ENCODE results near the gene ROBO1. TPM values are rescaled to one million over a fixed set of nuclear protein-coding genes. Genes with fewer than 3 reads are reported as not detected.
"Not testable (repeated sequence)": the region's sequence is repeated elsewhere in the genome, so short reads cannot be mapped to it uniquely, and the experiment has no call there.

Gene ROBO1
- total RNA-seq, 1 experiment from 2014 or later = 3.2 TPM

DNA sequence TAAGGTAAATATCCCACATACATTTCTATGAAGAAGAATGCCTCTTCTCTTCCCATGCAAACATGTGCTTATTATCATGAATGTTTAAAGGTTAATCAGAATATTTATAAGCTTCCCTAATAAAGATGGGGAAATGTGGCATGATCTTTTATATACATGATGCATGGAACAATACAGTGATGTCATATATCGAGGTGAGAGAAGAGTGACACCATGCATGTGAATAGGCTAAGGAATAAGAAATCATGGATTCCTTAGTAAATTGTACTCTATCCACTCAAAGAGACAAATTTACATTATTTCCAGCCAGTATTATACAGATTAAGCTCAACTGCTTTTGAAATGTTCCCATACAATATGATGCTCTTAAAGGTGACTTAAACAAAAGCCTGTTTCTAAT, 1035.3 kb downstream of the ROBO1 start:
- no peak for DNase-seq (ENCODE audit: extremely low read depth, low read depth)

DNA sequence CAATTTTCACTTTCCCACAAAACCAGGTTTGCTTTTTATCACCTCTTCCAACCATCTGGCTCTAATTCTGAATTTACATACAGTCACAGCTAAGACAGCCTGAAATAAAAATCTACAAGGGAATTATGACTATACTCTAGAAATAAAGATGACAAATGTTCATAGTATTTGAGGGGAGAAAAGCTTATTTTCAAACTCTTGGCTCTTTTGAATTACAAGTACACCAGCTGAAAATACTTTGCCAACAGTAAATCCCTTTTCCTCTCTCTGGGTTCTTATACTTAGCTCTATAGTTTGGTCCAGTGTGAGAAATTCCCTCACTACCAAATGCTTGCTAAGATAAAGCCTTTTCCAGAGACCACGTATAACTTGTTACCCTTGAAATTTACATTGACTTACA, 1037.9 kb downstream of the ROBO1 start:
- DNase-seq (ENCODE audit: extremely low read depth, low read depth) = no peak

- DNase-seq (ENCODE audit: extremely low read depth, low read depth) = no peak
These were observed 1039.2 kb downstream of the ROBO1 start for GRCh38 chr3:78728406-78729145.

GRCh38 chr3:78726545-78726944, 1041.3 kb downstream of the ROBO1 start:
- DNase-seq (ENCODE audit: extremely low read depth, low read depth) = no peak

GRCh38 chr3:78725703-78726246, 1042.0 kb downstream of the ROBO1 start:
- DNase-seq (ENCODE audit: extremely low read depth, low read depth) = no peak

DNA sequence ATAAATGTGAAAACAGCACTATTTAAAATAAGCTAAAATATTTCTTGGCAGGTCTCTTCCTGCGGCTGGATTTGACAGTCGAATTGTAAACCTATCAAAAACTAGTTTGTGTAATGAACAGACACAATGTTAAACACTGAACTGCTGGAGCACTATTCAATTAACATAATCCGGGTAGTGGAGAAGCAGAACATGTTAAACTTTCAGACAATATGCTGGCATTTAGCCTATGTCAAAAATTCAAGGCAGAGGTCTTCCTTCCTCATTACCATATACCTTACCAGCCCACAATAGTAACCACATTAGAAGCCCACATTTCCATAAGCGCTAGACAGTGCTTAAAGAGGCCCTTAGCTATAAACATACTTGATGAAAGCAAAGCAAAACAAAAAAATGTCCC, 1042.9 kb downstream of the ROBO1 start:
- DNase-seq (ENCODE audit: extremely low read depth, low read depth) = no peak

DNA sequence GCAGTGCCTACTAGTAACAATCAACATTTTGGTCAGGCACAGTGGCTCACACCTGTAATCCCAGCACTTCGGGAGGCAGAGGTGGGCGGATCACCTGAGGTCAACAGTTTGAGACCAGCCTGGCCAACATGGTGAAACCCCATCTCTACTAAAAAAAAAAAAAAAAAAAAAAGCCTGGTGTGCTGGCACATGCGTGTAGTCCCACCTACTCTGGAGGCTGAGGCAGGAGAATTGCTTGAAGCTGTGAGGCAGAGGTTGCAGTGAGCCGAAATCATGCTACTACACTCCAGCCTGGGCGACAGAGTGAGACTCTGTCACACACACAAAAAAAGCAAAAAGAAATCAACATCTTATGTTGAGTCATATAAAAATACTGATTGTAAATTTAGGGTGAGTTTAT, 1043.4 kb downstream of the ROBO1 start:
- not testable (repeated sequence) for DNase-seq (ENCODE audit: extremely low read depth, low read depth)

- no peak for DNase-seq (ENCODE audit: extremely low read depth, low read depth)
These were observed 1045.8 kb downstream of the ROBO1 start for GRCh38 chr3:78721771-78722543.

DNA sequence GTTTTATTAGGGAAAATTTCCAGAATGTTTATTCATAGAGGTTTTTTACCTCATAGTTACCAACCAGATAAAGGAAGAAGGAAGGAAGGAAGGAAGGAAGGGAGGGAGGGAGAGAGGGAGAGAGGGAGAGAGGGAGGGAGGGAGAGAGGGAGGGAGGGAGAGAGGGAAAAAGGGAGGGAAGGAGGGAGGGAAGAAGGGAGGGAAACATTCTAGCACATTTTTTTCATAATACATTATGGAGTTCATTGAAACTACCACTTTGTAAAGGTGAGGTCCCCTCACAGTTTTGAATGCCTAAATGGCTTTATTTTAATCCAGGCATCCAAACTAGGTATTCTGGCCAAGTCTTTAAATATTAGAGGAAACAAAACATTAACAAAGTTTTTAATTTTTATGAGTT, 1049.1 kb downstream of the ROBO1 start:
- no peak for DNase-seq (ENCODE audit: extremely low read depth, low read depth)

DNA sequence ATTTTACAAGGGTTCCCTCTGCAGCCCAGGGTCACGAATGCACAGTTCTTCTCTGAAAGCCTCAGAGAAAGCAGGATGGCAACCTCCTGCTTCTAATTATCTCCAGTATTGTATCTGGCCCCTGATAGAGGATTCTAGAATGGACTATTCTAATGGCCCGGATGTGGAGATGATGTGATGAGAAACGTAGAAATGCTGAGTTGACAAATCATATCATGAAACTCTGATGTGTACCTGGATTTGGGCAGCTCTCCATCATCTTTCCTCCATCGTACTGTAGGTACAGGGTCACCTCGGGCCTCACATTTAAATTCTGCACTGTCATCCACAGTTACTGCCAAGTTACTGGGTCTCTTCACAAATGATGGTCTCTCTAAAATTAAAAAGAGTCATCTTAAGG, 1050.8 kb downstream of the ROBO1 start:
- no peak for DNase-seq (ENCODE audit: extremely low read depth, low read depth)

DNA sequence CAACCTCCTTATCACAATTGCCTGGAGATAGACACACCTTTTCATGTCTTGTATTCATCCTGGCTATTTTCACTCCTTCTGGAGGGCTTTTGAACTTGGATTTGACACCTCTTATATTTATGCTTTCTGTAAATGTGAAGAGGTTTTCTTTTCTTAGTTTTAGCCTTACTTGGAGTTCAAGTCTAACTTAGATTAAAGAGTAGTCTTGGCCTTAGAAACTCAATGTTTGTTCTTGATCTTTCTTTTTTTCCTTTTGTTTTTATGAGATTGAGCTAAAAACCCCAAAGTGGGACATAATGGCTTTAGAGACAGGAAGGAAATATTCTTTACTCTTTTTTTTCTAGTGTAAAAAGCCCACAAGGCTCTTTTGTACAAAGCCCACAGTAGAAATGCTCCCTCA, 1054.9 kb downstream of the ROBO1 start:
- DNase-seq (ENCODE audit: extremely low read depth, low read depth) = no peak

- no peak for DNase-seq (ENCODE audit: extremely low read depth, low read depth)
These were observed 1055.5 kb downstream of the ROBO1 start for GRCh38 chr3:78712270-78712669.

- no peak for DNase-seq (ENCODE audit: extremely low read depth, low read depth)
These were observed 1059.2 kb downstream of the ROBO1 start for GRCh38 chr3:78708565-78709073.

DNA sequence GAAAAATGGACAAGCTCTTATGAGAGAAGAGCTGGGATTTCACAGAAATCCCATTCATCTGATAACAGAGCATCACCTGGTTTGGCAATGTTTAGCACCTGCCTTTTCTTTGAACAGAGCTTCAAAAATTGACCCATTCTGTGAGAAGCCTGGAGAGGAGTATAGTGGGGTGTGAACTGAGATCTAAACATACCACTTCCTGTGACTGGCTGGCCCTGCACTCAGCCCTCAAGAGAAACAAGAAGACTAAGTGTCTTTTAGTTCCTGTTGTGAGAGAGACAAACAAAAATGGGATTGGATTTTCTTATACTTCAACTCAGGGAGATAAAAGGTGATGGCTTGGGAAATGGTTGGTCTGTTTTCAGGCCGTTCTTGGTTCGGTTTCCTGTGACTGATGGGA, 1060.2 kb downstream of the ROBO1 start:
- DNase-seq (ENCODE audit: extremely low read depth, low read depth) = no peak

DNA sequence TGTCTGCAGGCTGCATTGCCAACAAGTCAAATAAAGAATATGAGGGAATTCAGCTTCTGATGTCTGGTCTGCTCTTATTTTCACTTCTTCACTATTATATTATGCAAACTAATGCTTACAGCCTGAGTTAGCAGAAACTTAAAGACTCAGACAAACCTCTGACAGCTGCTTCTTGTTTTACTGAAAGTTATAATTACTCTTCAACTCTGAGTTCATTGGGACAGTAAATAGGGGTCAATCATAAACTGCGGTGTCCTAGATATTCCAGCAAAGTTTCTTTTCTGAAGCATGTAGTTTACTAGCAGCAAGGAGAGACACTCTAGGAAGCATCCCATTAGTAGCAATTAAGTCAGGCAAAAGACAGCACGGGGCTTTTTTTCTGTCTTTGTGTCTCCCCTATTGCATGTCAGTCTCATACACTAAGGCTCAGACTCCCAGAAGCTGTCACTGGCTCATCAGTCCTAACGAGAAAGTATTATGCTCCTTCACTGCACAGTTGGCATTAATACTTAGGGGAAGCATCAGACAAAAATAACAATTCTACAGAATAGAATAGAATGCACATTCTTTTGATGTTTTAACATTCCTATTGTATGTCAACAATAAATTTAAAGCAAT, 1060.8 kb downstream of the ROBO1 start:
- DNase-seq (ENCODE audit: extremely low read depth, low read depth) = no peak

- no peak for DNase-seq (ENCODE audit: extremely low read depth, low read depth)
These were observed 1063.9 kb downstream of the ROBO1 start for GRCh38 chr3:78703944-78704343.

GRCh38 chr3:78701537-78701936, 1066.3 kb downstream of the ROBO1 start:
- DNase-seq (ENCODE audit: extremely low read depth, low read depth) = no peak

DNA sequence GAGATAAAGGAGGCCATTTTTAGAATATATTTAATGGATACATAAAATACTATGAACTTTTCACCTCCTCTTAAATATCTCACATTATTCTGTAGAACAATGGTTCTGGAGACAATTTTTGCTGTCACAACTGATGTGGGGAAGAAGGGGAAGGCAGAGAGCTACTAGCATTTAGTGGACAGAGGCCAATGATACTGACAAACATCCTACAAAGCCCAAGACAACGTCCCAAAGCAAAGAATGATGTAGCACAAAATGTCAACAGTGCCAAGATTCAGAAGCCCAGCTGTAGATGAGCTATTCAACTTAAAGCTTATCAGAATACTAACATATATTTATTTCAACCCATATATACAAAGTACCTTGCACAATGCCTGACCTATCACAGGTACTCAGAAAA, 1069.4 kb downstream of the ROBO1 start:
- DNase-seq (ENCODE audit: extremely low read depth, low read depth) = no peak

- no peak for DNase-seq (ENCODE audit: extremely low read depth, low read depth)
These were observed 1070.4 kb downstream of the ROBO1 start for GRCh38 chr3:78697426-78697825.

GRCh38 chr3:78690766-78691165, 1077.0 kb downstream of the ROBO1 start:
- DNase-seq (ENCODE audit: extremely low read depth, low read depth) = no peak

DNA sequence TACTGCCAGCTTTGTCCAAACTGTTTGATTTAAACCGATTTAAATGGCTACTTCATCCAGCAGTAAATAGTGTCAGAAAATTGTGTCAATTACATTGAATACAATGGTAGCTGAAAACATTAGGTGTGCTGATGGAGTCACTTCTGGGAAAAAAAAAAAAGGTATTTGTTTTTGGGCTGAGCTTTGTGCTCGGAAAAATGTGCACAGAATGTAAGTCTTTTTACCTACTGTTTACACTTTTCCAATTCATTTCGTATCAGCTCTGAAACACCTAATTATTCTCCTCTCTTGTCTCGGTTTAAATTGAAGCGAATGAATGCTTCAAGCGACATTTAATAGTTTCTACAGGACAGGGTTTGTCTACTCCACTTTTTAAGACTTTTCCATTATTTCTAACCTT, 1078.4 kb downstream of the ROBO1 start:
- DNase-seq (ENCODE audit: extremely low read depth, low read depth) = no peak

All from NCI-H460 (cell line).